ENCODE data around the gene LRRN3.

Gene LRRN3

GRCh38 chr7:111164442-111164841 lies 73.5 kb downstream of the LRRN3 start:
- TF ChIP-seq, protein P1, sequence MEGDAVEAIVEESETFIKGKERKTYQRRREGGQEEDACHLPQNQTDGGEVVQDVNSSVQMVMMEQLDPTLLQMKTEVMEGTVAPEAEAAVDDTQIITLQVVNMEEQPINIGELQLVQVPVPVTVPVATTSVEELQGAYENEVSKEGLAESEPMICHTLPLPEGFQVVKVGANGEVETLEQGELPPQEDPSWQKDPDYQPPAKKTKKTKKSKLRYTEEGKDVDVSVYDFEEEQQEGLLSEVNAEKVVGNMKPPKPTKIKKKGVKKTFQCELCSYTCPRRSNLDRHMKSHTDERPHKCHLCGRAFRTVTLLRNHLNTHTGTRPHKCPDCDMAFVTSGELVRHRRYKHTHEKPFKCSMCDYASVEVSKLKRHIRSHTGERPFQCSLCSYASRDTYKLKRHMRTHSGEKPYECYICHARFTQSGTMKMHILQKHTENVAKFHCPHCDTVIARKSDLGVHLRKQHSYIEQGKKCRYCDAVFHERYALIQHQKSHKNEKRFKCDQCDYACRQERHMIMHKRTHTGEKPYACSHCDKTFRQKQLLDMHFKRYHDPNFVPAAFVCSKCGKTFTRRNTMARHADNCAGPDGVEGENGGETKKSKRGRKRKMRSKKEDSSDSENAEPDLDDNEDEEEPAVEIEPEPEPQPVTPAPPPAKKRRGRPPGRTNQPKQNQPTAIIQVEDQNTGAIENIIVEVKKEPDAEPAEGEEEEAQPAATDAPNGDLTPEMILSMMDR (IDR thresholded peaks at IDR 0.05; ENCODE audit: extremely low read depth, missing control alignments), result no peak
- no peak for DNase-seq (ENCODE audit: low spot score)

DNA sequence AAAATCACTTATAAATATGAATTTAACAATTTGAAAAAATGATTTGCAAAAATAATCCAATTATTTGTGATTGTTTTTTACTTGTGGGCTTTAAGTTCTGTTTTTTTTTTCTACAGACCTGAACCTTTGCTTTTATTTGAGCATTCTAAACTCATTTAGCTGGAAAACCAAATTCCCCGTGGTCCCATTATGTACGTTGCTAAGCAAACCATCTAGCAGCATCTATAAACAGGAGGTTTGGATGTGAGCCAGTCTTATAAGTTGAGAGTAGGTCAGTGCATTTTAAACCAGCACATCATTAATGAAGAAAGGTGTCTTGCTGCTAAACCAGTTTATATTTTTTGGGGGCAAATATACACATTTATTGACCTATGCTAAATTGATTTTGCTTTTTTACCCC lies 77.3 kb downstream of the LRRN3 start:
- TF ChIP-seq, protein P1 (IDR thresholded peaks at IDR 0.05; ENCODE audit: extremely low read depth, missing control alignments), result no peak
- DNase-seq (ENCODE audit: low spot score), result no peak

DNA sequence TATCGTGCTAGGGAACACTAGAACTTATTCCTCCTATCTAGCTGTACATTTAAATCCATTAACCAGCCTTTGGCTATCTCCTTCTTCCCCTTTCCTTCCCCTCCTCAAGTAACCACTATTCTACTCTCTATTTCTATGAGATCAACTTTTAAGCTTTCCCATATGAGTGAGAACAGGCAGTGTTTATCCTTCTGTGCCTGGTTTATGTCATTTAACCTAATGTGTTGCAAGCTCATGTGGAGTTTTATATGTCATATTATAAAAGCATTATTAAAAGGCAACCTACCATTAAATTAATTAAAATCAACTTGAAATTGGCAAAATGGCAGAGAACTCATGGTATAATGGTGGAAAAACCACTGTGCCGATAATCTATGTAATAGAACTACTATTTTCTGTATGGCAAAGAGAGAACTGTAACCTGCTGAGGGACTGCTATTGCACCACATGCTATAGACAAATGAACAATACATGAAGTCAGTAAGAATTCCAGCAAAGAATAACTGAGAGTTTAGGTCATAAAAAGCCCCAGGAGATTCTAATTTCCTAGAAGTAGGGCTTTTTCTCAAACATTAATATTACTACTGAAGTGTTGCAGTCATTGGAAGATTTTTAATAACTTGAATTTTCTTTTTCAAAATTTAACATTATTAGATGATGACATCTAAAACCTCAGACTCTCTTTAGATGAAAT lies 81.8 kb downstream of the LRRN3 start:
- no peak for DNase-seq (ENCODE audit: low spot score)
- TF ChIP-seq, protein P1 (IDR thresholded peaks at IDR 0.05; ENCODE audit: extremely low read depth, missing control alignments), result no peak

- TF ChIP-seq, protein P1 (IDR thresholded peaks at IDR 0.05; ENCODE audit: extremely low read depth, missing control alignments), result no peak
- DNase-seq (ENCODE audit: low spot score), result no peak
Observed at GRCh38 chr7:111173528-111173927, 82.6 kb downstream of the LRRN3 start.

DNA sequence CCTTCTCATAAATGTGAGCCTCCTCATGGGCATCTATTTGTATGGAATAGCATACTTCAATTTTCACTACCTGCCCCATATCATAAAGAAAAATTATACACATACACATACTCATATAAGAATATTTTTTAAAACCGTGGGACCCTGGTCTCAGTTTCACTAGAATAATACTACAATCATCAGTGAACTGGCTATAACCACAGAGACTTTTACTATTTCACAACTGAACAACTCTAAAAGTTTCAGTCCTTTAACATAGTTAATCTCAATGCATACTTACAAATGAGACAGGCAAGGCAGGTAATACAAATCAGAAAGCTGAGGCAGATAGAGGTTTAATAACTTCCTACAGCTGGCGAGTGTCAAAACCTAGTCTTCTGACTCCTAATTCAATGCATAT lies 83.1 kb downstream of the LRRN3 start:
- no peak for DNase-seq (ENCODE audit: low spot score)
- TF ChIP-seq, protein P1 (IDR thresholded peaks at IDR 0.05; ENCODE audit: extremely low read depth, missing control alignments), result no peak

DNA sequence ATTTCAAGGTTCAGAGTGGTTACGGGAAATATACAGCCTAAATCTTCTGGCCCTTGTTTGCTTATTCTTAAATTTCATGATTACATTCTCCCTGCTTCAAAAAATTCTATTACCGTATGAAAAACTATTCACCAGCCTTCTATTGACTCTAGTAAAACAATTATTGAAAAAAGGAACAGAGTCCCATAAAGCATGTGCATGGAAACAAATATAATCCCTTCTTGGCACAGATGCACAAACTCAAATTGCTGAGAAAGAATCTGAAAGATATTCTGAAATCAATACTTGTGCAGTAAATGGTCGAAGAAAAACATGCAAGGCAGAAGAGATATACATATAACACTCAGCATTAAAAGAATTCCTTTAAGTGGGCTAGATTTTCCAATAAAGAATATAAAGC lies 83.6 kb downstream of the LRRN3 start:
- no peak for DNase-seq (ENCODE audit: low spot score)

More for the DNA sequence above, 83.6 kb downstream of the LRRN3 start:
- TF ChIP-seq, protein P1 (IDR thresholded peaks at IDR 0.05; ENCODE audit: extremely low read depth, missing control alignments), result no peak
